PFSK-1 (cell line): ENCODE measurements around the gene DLST.

ENCODE experiments used
- POLR2AphosphoS5 ChIP-seq: IDR thresholded peaks from 2 replicates; pipeline ENCODE4 v1.6.1; 2012; ENCODE audit warnings: low read depth, mild to moderate bottlenecking, control low read depth, low read length, moderate library complexity
- SIN3A ChIP-seq: IDR thresholded peaks from 2 replicates; pipeline ENCODE4 v1.6.1; 2012; ENCODE audit warnings: mild to moderate bottlenecking, low read length, moderate library complexity, borderline replicate concordance; ENCODE audit not compliant: insufficient read depth
- TF ChIP-seq, protein P1 (sequence below), 2 experiments: IDR thresholded peaks; 2 replicates each; pipeline versions ENCODE4 v1.6.1 to v1.8.0; 2011 to 2012; ENCODE audit warnings: low read depth in 2 of 2, low read length in 2 of 2, control low read depth in 1 of 2, inconsistent platforms in 1 of 2, mild to moderate bottlenecking in 1 of 2, moderate library complexity in 1 of 2; ENCODE audit not compliant: insufficient read depth in 1 of 2

DNA sequence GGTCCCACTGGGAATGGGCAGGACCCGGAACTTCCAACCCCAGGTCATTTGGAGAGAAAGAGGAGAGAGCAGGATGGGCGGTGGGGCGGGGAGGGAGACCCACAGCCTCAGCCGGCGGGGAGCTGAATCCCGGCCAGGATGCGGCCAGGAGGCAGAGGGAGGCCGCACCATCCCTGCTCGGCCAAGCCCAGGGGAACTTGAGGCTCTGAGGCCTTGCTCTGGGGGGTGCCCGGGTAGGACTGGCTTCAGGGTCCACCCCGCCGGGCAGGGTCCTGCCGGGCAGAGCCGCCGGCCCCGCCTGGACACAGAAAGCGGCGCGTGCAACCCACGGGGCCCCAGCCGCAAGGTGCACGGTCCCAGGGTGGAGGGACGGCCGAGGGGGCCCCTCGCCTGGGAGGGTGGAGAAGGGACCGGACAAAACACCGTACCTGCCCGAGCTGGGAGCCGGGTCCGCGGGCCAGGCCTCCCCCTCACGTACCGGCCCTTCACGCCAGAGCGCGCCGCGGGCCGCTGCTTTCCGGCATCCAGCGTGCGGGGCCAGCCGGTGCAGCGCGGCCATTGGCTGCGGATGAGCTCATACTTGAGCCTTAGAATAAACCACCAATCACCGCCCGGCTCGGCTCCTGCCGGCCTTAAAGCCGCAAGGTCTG, 41.2 kb downstream of the DLST start, which contains the start of gene RPS6KL1:
- TF ChIP-seq SIN3A = no peak
- TF ChIP-seq POLR2AphosphoS5 = no peak
- TF ChIP-seq, protein P1, sequence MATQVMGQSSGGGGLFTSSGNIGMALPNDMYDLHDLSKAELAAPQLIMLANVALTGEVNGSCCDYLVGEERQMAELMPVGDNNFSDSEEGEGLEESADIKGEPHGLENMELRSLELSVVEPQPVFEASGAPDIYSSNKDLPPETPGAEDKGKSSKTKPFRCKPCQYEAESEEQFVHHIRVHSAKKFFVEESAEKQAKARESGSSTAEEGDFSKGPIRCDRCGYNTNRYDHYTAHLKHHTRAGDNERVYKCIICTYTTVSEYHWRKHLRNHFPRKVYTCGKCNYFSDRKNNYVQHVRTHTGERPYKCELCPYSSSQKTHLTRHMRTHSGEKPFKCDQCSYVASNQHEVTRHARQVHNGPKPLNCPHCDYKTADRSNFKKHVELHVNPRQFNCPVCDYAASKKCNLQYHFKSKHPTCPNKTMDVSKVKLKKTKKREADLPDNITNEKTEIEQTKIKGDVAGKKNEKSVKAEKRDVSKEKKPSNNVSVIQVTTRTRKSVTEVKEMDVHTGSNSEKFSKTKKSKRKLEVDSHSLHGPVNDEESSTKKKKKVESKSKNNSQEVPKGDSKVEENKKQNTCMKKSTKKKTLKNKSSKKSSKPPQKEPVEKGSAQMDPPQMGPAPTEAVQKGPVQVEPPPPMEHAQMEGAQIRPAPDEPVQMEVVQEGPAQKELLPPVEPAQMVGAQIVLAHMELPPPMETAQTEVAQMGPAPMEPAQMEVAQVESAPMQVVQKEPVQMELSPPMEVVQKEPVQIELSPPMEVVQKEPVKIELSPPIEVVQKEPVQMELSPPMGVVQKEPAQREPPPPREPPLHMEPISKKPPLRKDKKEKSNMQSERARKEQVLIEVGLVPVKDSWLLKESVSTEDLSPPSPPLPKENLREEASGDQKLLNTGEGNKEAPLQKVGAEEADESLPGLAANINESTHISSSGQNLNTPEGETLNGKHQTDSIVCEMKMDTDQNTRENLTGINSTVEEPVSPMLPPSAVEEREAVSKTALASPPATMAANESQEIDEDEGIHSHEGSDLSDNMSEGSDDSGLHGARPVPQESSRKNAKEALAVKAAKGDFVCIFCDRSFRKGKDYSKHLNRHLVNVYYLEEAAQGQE (IDR thresholded peaks at IDR 0.05; ENCODE audit: insufficient read depth in 1 of 2, low read depth in 2 of 2, low read length in 2 of 2) = no peak
